Cortex of kidney (tissue), 1 donor: ENCODE results near the gene CEP89.
"Not testable (repeated sequence)": the region's sequence is repeated elsewhere in the genome, so short reads cannot be mapped to it uniquely, and the experiment has no call there.

Source experiments
- DNase-seq: peaks from one replicate; lab custom pipeline; 2025; lab: John Stamatoyannopoulos, UW

Gene CEP89

DNA sequence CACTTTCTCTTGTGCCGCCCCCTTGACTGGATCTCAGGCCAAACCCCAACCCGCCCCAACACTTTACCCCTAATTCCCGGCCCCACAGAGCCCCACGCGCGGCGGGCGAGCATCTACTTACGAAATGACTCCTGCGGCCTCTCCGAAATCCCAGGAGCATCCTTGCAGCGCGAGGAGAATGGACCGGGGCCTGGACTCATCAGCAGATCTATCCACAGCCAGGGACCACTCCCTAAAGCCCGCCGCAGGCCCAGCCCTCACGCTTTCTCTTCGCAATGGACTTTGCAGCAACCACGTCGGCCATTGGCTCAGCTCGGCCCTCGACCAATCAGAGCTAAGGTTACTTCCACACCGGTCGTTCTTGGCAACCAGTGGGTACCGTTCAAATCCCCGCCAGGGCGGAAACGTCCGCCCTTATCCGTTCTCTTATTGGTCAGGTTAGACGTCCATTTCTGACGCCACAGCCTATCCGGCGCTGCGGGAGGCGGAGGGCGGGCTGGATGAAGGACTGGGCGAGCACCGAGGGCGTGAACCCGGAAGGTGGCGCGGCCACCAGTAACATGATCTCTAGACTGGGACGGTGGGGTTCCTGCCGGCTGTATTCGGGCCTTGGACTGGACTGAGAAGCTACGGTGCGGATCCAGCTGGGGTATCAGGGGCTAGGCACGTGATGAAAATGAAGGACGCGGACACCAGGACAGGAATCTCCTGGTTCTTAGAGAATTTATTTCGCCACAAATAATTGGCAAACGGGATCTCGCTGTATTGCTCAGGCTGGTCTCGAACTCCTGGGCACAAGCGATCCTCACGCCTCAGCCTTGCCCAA, at the start of gene CEP89, which contains the start of gene FAAP24:
TSS of gene CEP89 (minus strand) at position 244 of the 826 bp plus-strand sequence. CDS start at position 160, 84 bp downstream.
TSS of gene FAAP24 (plus strand) at position 528 of the 826 bp plus-strand sequence. CDS start 955 bp downstream, outside the sequence.
- DNase-seq = no peak

GRCh38 chr19:33010891-33011290, 39.1 kb upstream of the CEP89 start:
- DNase-seq = not testable (repeated sequence)

- DNase-seq = no peak
These were observed 37.0 kb upstream of the CEP89 start for GRCh38 chr19:33008738-33009137.

DNA sequence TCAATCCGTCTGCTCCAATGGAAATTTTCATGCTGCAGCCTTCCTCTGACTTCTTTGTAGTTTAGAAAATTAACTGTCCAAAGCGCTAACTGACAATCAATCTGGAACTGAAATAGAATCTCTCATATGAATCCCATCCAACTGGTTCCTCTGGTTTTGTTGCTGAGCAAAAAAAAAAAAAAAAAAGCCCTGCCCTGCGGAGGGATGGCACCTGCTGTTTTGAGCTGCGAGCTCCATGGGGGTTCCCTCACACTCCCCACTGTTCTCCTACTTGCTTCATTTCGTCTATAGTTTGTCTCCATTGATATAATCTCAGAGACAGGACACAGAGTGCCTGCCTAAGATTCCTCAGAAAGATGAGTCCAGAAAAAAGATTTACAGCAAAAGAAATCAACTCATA, 33.7 kb upstream of the CEP89 start:
- DNase-seq = no peak

DNA sequence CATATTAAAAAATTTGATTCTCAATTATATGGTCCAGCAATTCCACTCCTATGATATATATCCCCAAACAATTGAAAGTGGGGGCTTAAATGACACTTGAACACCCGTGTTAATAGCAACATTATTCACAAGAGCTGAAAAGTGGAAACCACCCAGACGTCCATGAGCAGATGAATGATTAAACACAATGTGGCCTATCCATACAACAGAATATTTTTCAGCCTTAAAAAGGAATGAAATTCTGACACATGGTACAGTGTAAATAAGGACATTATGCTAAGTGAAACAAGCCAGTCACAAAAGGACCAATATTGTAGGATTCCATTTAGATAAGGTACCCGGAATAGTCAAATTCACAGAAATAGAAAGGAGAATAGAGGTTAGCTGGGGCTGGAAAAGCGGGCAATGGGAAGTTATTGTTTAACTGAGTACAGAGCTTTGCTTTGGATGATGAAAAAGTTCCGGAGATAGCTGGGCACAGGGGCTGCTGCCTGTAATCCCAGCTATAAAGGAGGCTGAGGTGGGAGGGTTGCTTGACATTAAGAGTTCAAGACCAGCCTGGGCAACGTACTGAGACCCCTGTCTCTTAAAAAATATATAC, 31.8 kb upstream of the CEP89 start:
- DNase-seq = not testable (repeated sequence)

GRCh38 chr19:33002126-33002865, 30.5 kb upstream of the CEP89 start:
- not testable (repeated sequence) for DNase-seq

GRCh38 chr19:33000910-33001309, 29.2 kb upstream of the CEP89 start:
- no peak for DNase-seq

DNA sequence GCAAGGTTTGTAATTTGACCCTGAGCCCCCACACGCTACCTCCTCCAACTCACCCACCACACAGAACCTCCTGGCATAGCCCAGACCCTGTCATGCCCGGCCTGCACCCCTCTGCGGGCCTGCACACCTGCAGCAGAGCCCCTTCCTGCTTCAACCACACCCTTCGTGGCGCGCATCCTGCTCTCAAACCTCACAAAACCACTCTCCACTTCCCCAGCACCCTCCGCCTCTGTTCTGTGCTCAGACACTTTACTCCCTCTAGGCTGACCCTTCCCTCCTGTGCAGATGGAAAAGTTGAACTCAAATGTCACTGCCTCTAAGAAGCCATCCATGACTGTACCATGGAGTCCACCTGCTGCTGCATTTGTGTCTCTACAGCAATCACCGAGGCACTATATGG, 28.8 kb upstream of the CEP89 start:
- DNase-seq = no peak

- no peak for DNase-seq
These were observed 27.0 kb upstream of the CEP89 start for GRCh38 chr19:32998722-32999121.

GRCh38 chr19:32997716-32998355, 26.1 kb upstream of the CEP89 start:
- no peak for DNase-seq

GRCh38 chr19:32997061-32997464, 25.3 kb upstream of the CEP89 start:
- not testable (repeated sequence) for DNase-seq

- DNase-seq = not testable (repeated sequence)
These were observed 24.2 kb upstream of the CEP89 start for GRCh38 chr19:32995966-32996365.

DNA sequence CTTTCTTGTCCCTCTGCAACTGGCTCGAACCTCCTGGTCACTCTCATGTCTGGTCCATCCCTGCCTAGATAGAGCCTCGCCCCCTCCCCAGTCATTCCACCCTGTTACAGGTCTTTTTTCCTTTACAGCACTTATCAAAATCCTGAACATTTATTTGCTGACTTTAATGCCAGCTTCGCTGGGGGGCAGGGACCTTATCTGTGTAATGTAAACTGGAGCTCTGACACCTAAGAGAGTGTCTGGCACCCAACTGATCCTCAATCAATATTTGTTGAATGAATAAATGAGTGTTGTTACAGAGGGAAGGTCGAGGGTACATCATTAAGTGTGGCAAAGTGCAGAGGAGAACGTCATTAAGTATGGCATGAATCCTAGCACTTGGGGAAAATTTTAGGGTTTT, 17.0 kb upstream of the CEP89 start:
- DNase-seq = no peak

DNA sequence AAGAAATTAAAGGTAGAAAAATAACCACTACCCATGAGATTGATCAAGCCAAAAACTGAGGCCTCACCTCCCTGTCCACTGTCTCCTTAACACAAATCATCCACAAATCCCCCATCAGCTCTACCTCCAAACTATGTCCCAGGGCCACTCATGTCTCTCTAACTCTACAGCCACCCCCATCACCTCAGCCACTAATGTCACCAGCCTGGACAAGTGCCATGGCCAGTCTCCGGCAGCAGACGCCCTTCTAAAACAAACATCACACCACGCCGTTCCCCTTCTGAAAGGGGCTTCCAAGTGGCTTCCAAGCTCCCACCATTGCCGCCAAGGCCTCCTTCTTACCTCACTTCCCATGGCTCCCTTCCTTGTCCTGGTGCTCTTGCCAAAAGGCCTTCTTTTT, 16.5 kb upstream of the CEP89 start:
- DNase-seq = not testable (repeated sequence)

DNA sequence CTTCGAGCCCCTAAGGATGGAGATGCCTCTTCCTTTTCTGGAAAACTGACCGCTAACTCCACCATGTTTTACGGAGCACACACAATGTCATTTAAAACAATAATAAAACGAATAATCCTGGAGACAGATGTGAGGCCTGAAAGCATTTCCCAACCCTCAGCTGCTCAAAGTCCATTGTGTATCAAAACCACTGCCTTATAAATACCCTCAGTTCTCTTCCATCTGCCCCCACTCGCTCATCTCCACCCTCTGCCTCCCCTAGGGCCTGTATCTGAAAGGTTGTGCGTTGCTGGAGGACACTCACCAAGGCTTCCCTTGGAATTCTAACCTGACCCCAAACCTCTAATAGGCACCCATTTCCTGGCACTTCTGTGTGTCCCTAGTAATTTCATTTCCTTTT, 10.7 kb upstream of the CEP89 start:
- DNase-seq = not testable (repeated sequence)

- not testable (repeated sequence) for DNase-seq
These were observed 8.0 kb upstream of the CEP89 start for GRCh38 chr19:32979807-32980206.

DNA sequence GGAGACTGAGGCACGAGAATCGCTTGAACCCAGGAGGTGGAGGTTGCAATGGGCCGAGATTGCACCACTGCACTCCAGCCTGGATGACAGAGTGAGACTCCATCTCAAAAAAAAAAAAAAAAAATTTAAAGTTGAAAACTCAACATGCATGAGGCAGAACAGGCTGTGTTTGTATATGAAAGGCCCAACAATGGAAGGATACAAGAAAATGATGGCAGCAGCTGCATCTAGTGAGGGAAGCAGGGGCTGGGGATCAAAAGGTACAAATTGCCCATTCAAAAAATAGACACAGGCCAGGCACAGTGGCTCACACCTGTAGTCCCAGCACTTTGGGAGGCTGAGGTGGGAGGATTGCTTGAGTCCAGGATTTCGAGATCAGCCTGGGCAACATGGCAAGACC, 6.1 kb upstream of the CEP89 start:
- DNase-seq = not testable (repeated sequence)

- DNase-seq = no peak
These were observed 5.5 kb upstream of the CEP89 start for GRCh38 chr19:32977280-32977679.

DNA sequence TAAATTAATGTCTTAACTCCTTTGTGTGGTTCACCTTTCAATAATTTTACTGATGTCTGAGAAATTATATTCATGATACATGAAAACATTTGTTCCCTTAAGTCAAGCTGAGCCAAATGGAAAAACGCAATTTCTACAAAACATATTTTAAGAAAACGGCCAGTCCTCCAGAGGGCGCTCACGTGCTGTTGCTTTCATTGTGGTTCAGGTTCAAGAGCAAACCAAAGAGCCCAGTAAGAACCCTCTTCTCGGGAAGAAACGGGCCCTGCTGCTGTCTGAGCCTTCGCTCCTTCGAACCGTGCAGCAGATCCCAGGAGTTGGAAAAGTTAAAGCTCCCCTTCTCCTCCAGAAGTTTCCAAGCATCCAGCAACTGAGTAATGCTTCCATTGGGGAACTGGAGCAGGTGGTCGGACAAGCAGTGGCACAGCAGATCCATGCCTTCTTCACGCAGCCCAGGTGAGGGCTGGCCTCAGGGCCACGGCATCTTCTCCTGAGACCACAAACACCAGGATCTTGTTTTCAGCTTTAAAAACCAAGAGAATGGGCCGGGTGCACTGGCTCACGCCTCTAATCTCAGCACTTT, 4.6 kb upstream of the CEP89 start:
- no peak for DNase-seq

DNA sequence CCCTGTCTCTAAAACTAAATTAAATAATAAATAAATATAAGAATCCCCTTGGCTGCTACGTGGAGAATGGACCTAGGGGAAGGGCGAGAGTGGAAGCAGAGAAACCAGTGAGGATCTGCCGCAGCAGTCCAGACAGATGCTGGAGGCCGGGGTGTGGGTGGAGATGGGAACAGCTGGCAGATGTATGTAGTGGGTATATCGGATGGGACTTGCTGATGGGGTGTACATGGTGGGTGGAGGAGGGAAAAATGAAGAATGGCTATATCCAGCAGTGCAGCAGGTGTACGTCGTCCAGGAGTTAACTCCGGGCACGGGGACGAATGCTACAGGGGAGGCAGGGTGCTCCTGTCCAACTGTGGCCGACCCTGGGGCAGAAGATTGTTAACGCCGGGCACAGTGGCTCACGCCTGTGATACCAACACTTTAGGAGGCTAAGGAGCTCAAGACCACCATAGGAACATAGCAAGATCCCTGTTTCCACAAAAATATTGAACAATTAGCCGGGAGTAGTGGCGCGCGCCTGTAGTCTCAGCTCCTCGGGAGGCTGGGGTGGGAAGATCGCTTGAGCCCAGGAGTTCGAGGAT, 654 bp downstream of the CEP89 start:
- DNase-seq = no peak

DNA sequence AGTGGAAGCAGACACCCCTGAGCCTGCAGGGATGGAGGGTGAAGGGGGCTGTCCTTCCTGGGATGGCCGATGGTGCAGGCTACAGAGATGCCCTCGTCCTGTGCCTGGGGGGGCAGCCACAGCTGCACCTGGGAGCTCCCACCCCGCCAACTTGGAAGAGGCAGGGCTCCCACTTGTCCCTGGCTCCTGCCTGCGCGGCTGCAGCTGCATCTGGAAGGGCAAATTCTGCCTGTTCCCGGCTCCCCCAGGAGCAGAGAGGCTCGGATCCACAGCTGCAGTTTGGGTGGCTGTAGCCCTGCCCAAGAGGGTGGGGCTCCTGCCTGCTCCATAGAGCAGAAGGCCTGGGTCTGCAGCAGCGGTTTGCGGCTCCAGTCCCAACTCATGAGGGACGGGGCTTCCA, 2.2 kb downstream of the CEP89 start:
- no peak for DNase-seq
